A549 treated with DMSO at 1 μM for 4 hours (cell line): ENCODE data around the gene SEC24C. TPM values are rescaled to one million over a fixed set of nuclear protein-coding genes. Genes with fewer than 3 reads are reported as not detected.

ENCODE experiments used
- total RNA-seq: library from RNA; stranded (reverse); fragments of 200-300 nt; extraction: Qiagen RNA extraction; gene quantifications from 5 replicates; pipeline ENCODE4 v1.2.3, GENCODE V29; 2022; ENCODE audit warnings: low read depth

Gene SEC24C, protein sequence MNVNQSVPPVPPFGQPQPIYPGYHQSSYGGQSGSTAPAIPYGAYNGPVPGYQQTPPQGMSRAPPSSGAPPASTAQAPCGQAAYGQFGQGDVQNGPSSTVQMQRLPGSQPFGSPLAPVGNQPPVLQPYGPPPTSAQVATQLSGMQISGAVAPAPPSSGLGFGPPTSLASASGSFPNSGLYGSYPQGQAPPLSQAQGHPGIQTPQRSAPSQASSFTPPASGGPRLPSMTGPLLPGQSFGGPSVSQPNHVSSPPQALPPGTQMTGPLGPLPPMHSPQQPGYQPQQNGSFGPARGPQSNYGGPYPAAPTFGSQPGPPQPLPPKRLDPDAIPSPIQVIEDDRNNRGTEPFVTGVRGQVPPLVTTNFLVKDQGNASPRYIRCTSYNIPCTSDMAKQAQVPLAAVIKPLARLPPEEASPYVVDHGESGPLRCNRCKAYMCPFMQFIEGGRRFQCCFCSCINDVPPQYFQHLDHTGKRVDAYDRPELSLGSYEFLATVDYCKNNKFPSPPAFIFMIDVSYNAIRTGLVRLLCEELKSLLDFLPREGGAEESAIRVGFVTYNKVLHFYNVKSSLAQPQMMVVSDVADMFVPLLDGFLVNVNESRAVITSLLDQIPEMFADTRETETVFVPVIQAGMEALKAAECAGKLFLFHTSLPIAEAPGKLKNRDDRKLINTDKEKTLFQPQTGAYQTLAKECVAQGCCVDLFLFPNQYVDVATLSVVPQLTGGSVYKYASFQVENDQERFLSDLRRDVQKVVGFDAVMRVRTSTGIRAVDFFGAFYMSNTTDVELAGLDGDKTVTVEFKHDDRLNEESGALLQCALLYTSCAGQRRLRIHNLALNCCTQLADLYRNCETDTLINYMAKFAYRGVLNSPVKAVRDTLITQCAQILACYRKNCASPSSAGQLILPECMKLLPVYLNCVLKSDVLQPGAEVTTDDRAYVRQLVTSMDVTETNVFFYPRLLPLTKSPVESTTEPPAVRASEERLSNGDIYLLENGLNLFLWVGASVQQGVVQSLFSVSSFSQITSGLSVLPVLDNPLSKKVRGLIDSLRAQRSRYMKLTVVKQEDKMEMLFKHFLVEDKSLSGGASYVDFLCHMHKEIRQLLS
- 46.1 to 67.9 TPM (median 63.6 TPM) in 5 replicates for total RNA-seq

GRCh38 chr10:73743905-73744663 is at the start of gene SEC24C:
SEC24C (plus strand) TSS chr10:73744372; CDS start chr10:73746833, 2,461 bp downstream.

GRCh38 chr10:73697675-73698159 is 46.5 kb upstream of the SEC24C start, which contains the start of gene AGAP5:
AGAP5 (minus strand) TSS chr10:73698109; CDS start chr10:73697755, 354 bp downstream.

DNA sequence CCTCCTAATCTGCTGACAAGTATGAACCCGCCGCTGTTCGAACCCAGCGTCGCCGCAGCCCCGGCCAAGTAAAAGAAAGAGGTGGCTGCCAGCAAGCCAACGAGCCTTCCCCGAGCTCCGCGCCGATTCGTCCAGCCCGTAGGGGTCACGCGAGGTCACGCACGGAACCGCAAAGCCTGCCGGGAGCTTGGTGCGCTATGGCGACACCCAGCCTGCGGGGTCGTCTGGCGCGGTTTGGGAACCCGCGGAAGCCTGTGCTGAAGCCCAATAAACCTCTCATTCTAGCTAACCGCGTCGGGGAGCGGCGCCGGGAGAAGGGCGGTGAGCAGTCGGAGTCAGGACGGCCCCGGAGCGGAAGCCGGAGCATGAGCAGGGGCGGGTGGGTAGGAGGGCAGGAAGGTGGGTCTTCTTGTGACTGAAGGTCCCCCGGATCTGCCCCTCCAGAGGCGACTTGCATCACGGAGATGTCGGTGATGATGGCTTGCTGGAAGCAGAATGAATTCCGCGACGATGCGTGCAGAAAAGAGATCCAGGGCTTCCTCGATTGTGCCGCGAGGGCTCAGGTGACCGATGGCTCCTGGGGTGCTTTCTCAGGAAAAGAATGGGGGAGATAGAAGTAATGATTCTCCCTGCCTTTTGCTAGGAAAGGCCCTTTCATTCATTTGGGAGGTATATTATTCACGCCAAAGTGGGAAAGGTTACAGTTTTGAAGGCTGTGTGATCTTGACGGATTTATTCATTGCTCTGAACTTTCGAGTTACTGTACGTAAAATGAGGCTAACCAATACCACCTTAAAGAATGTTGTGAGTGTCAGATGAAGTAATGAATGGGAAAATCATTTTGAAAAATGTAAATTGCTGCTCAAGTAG is 37.9 kb downstream of the SEC24C start, which contains the start of gene CHCHD1:
Gene CHCHD1 (plus strand): TSS at position 170 of the 870 bp plus-strand sequence. CDS start 28 bp downstream, at position 198.

DNA sequence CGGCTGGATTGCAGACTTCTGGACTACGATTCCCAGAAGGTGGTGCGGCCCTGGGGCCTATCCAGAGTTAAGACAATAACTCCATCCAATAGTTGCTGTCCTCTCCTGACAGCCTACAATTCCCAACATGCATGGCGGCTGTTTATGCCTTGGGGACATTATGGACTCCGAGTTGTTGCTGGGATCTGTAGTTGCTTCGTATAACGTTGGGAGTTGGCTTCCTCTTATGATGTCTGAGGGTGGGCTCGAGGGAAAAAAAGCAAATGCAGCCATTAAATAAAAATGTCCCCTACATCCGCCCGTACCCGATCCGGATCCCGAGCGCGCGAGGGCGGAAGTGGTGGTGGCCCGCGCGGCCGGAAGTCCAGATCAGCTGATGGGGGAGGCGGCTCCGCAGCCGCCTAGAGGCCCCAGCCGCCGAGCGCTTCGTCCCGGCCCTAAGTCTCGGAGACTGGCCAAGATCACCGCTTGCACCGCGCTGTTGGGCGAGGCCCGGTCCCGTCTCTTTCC is 41.1 kb downstream of the SEC24C start, which contains the start of gene ZSWIM8:
Gene ZSWIM8 (plus strand): TSS at position 396 of the 510 bp plus-strand sequence. CDS start 273 bp downstream, outside the sequence.

Other genes starting within 250 kb of the SEC24C start
- 16.6 to 20.2 TPM (median 19.3 TPM) in 5 replicates for gene PPP3CB, start 248.3 kb upstream of the SEC24C start, total RNA-seq
- 10.6 to 15.7 TPM (median 12.9 TPM) in 5 replicates for gene USP54, start 153.0 kb upstream of the SEC24C start, total RNA-seq
- gene MYOZ1, start 102.9 kb upstream of the SEC24C start, total RNA-seq, result not detected in 5 replicates
- gene SYNPO2L, start 88.3 kb upstream of the SEC24C start, total RNA-seq, result 0.01 TPM in 1 of 5 replicates, not detected in the others
- 1.8 to 3.0 TPM (median 2.8 TPM) in 5 replicates for gene AGAP5, start 46.3 kb upstream of the SEC24C start, total RNA-seq
- 60.0 to 72.9 TPM (median 72.1 TPM) in 5 replicates for gene CHCHD1, start 37.7 kb downstream of the SEC24C start, total RNA-seq
- 31.8 to 44.6 TPM (median 39.5 TPM) in 5 replicates for gene ZSWIM8, start 41.2 kb downstream of the SEC24C start, total RNA-seq
- gene NDST2, start 67.2 kb downstream of the SEC24C start, total RNA-seq, result 13.5 to 16.9 TPM (median 15.0 TPM) in 5 replicates
- 17.3 to 21.1 TPM (median 19.1 TPM) in 5 replicates for gene CAMK2G, start 130.2 kb downstream of the SEC24C start, total RNA-seq
- 142 to 163 TPM (median 157 TPM) in 5 replicates for gene PLAU, start 166.8 kb downstream of the SEC24C start, total RNA-seq